NAMALWA (cell line): Measurements from ENCODE around the gene HOXD3.

Experiments used
- DNase-seq: peaks from one replicate; pipeline ENCODE4 v3.0.0-alpha.2; 2015; ENCODE audit warnings: low spot score

HOXD3 gene

GRCh38 chr2:176162911-176163671, 6.0 kb downstream of the HOXD3 start:
- DNase-seq: no peak

GRCh38 chr2:176163672-176164056, 6.6 kb downstream of the HOXD3 start:
- no peak for DNase-seq

- DNase-seq: no peak
Measured at GRCh38 chr2:176164201-176164600, 7.1 kb downstream of the HOXD3 start.

- DNase-seq: no peak
Measured at GRCh38 chr2:176164611-176165369, 7.7 kb downstream of the HOXD3 start.

GRCh38 chr2:176165370-176166050, 8.4 kb downstream of the HOXD3 start:
- no peak for DNase-seq

GRCh38 chr2:176166272-176166671, 9.2 kb downstream of the HOXD3 start:
- no peak for DNase-seq

GRCh38 chr2:176167398-176167797, 10.3 kb downstream of the HOXD3 start:
- no peak for DNase-seq

- no peak for DNase-seq
Measured at GRCh38 chr2:176169181-176169580, 12.1 kb downstream of the HOXD3 start.

GRCh38 chr2:176169711-176170110, 12.6 kb downstream of the HOXD3 start:
- no peak for DNase-seq

- DNase-seq: no peak
Measured at GRCh38 chr2:176170602-176171305, 13.6 kb downstream of the HOXD3 start.

GRCh38 chr2:176171351-176172006, 14.4 kb downstream of the HOXD3 start:
- no peak for DNase-seq

- DNase-seq: no peak
Measured at GRCh38 chr2:176172007-176172894, 15.1 kb downstream of the HOXD3 start.

GRCh38 chr2:176172895-176173566, 15.9 kb downstream of the HOXD3 start:
- no peak for DNase-seq

- DNase-seq: no peak
Measured at GRCh38 chr2:176173567-176174381, 16.7 kb downstream of the HOXD3 start.

GRCh38 chr2:176174382-176174823, 17.3 kb downstream of the HOXD3 start:
- DNase-seq: no peak

GRCh38 chr2:176174824-176175708, 18.0 kb downstream of the HOXD3 start:
- no peak for DNase-seq

- DNase-seq: no peak
Measured at GRCh38 chr2:176175709-176176607, 18.9 kb downstream of the HOXD3 start.
